Esophagus squamous epithelium (tissue), 4 donors: ENCODE results near the gene APIP.

Experiments used
- CTCF ChIP-seq, 6 experiments: fragments of 450-650 bp in 4 of 6; fragments of 200-600 bp in 2 of 6; sonication (generic) in 2 of 6; IDR thresholded peaks; one replicate each; pipeline ENCODE4 v1.5.1; 2016 to 2019; ENCODE audit warnings: antibody characterized with exemption in 6 of 6, mild to moderate bottlenecking in 4 of 6, moderate library complexity in 4 of 6
- POLR2A ChIP-seq, 4 donors: fragments of 450-650 bp; IDR thresholded peaks; one replicate each; pipeline ENCODE4 v1.6.1; 2017; ENCODE audit warnings: antibody characterized with exemption in 4 of 4, mild to moderate bottlenecking in 4 of 4, moderate library complexity in 3 of 4

- TF ChIP-seq CTCF (IDR thresholded peaks at IDR 0.05) (no peak), POLR2A (IDR thresholded peaks at IDR 0.05) (no peak)
These were observed 48.6 kb upstream of the APIP start for GRCh38 chr11:34964610-34965331.
